ENCODE measurements around the gene NKX1-2.

NKX1-2 gene

DNA sequence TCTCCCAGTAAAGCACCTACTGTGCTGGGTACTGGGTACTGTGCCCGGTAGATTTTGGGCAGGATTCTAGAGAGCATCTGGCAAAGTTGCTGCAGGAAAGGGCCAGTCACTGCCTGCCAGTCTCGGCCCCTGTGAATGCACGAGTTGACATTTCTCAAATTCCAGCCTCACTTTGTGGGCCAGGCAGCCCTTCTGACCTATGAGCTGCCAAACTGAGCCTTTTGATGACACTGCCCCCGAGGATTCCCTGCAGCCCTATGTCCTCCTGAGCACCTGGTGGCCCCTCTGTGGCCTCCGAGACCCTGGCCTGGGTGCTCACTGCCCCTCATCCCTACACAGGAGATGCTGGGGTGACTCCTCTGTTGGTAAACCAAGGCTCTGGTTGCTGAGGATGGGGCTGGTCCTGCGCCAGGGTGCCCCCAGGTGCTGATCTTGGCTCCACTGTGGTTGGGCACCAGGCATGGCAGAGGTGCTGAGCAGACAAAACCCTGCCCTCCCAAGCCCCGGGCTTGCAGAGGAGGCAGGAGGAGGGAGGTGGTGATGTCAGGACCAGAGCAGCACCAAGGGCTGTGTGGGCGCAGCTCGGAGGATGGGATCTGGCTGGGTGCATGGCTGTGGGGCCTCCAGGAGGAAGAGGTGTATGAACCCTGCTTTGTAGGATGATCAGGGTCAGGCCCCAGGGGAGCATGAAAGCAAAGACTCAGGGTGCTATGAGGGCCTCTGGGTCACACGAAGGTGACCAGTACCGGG is 28.0 kb upstream of the NKX1-2 start:
- TF ChIP-seq, protein P1, sequence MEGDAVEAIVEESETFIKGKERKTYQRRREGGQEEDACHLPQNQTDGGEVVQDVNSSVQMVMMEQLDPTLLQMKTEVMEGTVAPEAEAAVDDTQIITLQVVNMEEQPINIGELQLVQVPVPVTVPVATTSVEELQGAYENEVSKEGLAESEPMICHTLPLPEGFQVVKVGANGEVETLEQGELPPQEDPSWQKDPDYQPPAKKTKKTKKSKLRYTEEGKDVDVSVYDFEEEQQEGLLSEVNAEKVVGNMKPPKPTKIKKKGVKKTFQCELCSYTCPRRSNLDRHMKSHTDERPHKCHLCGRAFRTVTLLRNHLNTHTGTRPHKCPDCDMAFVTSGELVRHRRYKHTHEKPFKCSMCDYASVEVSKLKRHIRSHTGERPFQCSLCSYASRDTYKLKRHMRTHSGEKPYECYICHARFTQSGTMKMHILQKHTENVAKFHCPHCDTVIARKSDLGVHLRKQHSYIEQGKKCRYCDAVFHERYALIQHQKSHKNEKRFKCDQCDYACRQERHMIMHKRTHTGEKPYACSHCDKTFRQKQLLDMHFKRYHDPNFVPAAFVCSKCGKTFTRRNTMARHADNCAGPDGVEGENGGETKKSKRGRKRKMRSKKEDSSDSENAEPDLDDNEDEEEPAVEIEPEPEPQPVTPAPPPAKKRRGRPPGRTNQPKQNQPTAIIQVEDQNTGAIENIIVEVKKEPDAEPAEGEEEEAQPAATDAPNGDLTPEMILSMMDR (IDR thresholded peaks at IDR 0.05; ENCODE audit: low read depth, low read length): no peak
- in situ Hi-C loops (cut with HindIII; ENCODE audit: low sequenced_read_pairs): no loop called here
- H3K4me3 ChIP-seq (ENCODE audit: low read depth, low read length): no peak overlapping the region
- no peak for DNase-seq (ENCODE audit: low read depth, low spot score)

DNA sequence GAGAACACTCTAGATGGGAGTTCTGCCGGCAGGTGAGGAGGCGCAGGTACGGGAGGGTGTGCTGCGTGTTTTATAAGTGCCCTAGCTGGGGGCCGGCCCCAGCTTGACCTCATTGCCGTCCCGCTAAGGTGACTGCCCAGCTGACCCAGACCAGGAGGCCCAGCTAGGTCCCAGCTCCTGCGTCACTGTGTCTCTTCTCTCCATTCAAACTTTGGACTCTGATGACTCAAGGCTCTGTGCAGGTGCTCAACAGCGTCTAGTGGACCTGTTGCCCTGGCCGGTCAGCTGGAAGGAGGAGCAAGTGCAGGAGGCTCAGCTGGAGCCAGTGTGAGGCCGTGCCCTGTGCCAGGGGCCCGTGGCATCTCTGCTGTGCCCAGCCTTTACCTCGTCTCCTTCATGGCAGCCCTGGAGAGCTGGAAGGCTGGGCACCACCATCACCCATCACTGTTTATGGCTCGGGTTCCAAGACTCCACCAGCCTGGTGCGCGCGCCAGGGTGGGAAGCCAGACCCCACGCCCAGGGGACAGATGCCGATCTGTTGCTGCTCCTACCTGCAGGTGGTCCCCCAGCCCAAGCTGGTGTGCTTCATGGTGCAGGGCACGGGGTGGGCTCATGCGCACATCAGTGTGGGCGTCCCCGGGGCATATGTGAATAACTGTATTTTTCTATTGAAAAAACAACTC is 26.3 kb upstream of the NKX1-2 start:
- TF ChIP-seq, protein P1 (IDR thresholded peaks at IDR 0.05; ENCODE audit: low read depth, low read length): no peak
- H3K4me3 ChIP-seq (ENCODE audit: low read depth, low read length): no peak overlapping the region
- no peak for DNase-seq (ENCODE audit: low read depth, low spot score)
- in situ Hi-C loops (cut with HindIII; ENCODE audit: low sequenced_read_pairs): no loop called here

DNA sequence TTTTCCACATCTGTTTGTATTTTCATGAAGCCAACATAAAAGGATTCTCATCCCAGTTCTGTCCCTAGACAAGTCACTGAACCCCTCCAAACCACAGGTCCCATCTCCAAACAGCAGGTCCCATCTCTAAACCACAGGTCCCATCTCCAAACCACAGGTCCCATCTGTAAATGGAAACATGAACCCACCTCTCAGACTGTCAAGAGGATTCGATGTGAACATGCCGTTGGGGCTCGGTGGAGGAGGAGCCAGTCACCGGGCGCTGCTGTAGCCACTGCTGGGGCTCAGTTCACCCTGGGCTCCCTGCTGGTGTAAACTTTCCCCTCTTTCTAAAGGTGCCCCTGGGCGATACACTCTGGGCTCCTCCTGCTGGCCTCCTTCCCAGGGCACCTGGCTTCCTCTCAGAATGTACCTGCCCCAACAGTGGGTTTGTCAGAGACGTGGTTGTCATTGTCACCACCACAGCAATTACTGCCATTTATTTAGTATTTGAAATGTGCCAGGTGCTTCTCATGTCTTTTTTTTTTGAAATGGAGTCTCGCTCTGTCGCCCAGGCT is 24.8 kb upstream of the NKX1-2 start:
- DNase-seq (ENCODE audit: low read depth, low spot score): no peak
- in situ Hi-C loops (cut with HindIII; ENCODE audit: low sequenced_read_pairs): no loop called here
- no peak overlapping the region for H3K4me3 ChIP-seq (ENCODE audit: low read depth, low read length)
- TF ChIP-seq, protein P1 (IDR thresholded peaks at IDR 0.05; ENCODE audit: low read depth, low read length): no peak

DNA sequence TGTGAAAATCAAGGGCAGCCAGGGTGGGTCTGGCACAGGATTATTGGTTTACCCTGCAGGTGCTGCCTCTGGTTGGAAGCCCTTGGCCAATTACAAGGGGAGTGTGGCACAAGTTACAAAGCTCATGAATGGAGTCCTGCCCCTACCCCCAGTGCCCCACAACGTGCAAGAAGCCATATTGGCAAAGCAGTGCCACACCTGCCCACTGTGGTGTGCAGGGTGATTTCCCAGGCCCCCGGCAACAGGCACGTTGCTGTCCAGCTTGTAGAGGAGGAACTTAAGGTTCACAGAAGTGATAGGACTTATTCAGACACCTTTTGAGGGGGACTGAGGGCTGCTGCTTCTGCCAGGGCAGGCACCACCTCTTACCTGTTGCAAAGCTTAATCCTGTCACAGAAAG is 23.2 kb upstream of the NKX1-2 start:
- no peak overlapping the region for H3K4me3 ChIP-seq (ENCODE audit: low read depth, low read length)
- DNase-seq (ENCODE audit: low read depth, low spot score): no peak
- TF ChIP-seq, protein P1 (IDR thresholded peaks at IDR 0.05; ENCODE audit: low read depth, low read length): no peak
- in situ Hi-C loops (cut with HindIII; ENCODE audit: low sequenced_read_pairs): no loop called here

DNA sequence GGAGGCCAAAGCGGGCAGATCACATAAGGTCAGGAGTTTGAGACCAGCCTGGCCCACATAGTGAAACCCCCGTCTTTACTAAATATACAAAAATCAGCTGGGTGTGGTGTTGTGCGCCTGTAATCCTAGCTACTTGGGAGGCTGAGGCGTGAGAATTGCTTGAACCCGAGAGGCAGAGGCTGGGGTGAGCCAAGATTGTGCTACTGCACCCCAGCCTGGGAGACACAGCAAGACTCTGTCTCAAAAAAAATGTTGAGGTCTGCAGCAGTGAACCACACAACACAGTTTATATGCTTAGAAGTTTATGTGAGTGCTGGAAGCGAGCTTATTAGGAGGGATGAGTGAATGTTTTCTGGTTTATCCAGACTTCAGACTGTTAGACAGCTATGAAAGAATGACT is 22.2 kb upstream of the NKX1-2 start:
- TF ChIP-seq, protein P1 (IDR thresholded peaks at IDR 0.05; ENCODE audit: low read depth, low read length): no peak
- no peak for DNase-seq (ENCODE audit: low read depth, low spot score)
- no peak overlapping the region for H3K4me3 ChIP-seq (ENCODE audit: low read depth, low read length)
- in situ Hi-C loops (cut with HindIII; ENCODE audit: low sequenced_read_pairs): no loop called here

DNA sequence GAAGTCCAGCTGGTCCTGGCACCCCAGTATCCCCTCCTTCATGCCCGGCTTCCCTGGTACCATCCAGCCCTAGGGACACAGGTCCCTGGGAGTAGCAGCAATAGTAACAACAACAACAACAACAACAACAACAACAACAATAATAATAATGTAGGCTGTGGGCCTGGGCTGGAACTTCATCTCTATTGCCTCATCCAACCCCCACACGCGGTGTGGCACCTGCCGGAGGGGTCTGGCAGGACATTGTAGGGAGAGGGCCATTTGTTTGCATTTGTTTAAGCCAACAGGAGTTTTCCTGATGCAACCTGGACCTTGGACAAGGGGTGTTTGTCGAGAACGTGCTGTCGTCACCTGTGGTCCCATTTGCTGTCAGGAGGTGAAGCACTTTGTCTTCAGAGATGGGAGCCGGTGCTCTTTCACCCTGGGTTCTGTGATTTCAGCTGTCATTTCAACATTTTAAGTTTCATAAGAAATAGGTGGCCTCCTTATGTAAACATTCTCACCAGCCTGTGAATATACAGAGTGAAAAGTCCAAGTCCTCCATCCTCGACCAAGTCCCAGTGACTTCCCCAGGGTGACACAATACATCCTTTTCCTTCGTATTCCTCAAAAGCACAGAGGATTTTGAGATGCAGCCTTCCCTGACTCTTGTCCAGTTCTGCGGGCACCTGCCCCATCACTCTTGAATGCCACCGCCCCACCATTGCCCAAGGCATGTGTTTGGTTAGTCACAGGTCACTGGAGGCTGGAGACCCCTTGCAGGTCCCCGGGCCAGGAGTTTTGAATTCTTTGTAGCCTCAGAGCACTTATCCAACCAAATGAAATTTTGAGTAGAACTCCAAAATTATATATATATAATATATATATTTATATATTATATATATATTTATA is 21.0 kb upstream of the NKX1-2 start:
- H3K4me3 ChIP-seq (ENCODE audit: low read depth, low read length): no peak overlapping the region
- in situ Hi-C loops (cut with HindIII; ENCODE audit: low sequenced_read_pairs): no loop called here
- TF ChIP-seq, protein P1 (IDR thresholded peaks at IDR 0.05; ENCODE audit: low read depth, low read length): no peak
- no peak for DNase-seq (ENCODE audit: low read depth, low spot score)
